IPS DF 4.7 (cell line): ENCODE measurements around the gene SLC9A2.

Source experiments
- DNase-seq: peaks from one replicate; pipeline ENCODE4 v3.0.0-alpha.2; 2013; ENCODE audit warnings: low spot score; ENCODE audit errors: extremely low read depth

The SLC9A2 gene

DNA sequence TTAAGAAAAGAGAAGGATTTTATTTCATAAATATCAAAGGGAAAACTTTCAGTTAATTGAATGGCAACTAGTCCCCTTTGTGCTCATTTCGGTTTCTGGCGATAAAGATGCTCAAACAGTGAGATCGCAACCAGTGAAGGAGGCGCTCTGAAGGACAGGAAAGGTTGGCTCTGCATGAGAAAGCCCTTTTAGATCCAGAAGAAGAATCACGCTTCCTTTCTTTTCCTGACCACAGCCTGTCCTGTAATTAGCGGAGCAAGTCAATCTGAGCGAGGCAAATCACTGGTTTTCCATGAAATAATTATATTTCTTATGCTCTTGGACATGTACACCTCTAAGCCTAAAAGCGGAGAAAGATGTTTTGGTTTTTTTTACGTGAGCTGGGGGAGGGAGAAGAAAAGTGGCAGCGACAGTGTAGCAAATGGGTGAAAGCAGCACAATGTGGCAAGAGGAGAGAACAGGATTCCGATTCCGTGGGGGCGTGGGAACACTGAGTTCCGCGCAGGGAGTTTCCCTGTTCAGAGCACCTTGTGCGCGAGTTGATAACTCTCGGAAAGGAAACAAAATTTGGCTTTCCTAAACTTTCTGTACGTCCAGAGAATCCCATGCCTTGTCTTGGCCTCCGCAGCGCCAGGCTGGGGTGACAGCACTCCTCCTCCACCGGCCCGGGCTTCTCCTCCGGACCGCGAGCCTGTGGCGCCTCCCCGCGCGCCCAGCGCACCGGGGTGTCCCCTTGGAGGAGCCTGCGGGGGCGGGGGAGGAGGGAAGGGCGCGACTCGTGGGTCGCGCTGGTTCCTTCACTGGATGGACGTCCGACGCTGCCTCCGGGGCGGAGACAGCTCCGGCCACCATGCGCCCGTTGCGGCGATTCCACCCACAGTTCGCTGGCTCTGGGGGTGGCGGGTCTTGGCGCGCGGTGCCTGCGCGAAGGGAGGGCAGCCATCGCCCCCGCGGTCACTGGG is 620 bp upstream of the SLC9A2 start:
- no peak for DNase-seq

GRCh38 chr2:102620332-102620731 is 979 bp downstream of the SLC9A2 start:
- DNase-seq: no peak

GRCh38 chr2:102621630-102622029 is 2.3 kb downstream of the SLC9A2 start:
- no peak for DNase-seq

- no peak for DNase-seq
These were observed 3.3 kb downstream of the SLC9A2 start for GRCh38 chr2:102622646-102623045.

GRCh38 chr2:102630458-102630857 is 11.1 kb downstream of the SLC9A2 start:
- DNase-seq: no peak

DNA sequence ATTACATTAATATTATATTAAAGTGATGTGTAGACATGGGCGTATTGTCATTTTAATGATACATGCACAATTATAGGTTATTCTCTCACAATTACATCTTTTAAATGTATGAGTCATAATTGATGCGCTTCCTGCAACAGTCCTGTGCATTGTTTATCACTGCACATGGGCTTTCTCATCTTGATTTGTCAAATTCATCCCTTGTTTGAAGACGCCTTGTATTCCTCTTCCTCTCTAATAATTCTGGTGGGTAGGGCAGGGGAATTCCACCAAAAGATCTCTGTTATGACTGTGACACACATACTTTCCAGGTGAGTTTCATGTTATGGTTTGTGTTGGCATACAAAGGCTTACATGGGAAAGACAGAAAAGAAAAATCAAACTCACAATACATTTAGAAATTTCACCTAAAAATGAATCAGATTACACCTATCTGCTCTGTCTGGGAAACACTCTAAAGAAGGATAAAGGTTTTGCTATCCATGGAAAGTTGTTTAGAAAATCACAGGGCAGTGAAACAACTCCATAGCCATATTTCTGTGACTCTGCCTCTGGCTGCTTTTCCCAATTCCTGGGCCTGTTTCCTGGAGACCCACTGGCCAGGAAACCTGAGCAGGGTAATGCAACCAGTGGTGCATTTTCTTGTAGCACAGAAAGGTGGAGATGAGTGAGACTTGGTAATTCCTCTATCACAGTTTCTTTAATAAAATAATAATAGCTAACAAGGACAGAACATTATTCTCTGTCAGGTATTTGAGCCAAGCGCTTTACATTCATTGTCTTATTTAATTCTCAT is 13.2 kb downstream of the SLC9A2 start:
- no peak for DNase-seq

GRCh38 chr2:102634831-102635241 is 15.5 kb downstream of the SLC9A2 start:
- no peak for DNase-seq

GRCh38 chr2:102635317-102635716 is 16.0 kb downstream of the SLC9A2 start:
- DNase-seq: no peak

- DNase-seq: no peak
These were observed 17.0 kb downstream of the SLC9A2 start for GRCh38 chr2:102636283-102636907.

DNA sequence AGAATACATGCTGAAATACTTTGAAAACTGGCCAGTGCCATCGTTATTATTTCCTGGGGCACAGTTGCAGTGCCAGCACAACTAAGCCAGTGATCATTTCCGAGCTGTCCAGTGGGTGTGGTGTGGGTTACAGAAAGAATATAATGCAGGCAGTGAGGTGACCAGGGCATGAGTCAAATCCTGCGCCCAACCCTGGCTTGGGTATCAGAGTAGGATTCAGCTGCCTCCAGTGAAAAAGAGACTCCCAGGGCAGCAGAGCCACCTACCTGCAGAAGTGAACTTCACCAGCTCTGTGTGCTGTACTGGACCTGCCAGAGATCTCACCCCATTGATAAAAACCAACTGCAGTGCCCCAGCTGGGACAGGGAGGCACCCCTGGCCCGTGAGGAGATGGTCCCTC is 18.0 kb downstream of the SLC9A2 start:
- no peak for DNase-seq

- no peak for DNase-seq
These were observed 20.1 kb downstream of the SLC9A2 start for GRCh38 chr2:102639429-102639828.

DNA sequence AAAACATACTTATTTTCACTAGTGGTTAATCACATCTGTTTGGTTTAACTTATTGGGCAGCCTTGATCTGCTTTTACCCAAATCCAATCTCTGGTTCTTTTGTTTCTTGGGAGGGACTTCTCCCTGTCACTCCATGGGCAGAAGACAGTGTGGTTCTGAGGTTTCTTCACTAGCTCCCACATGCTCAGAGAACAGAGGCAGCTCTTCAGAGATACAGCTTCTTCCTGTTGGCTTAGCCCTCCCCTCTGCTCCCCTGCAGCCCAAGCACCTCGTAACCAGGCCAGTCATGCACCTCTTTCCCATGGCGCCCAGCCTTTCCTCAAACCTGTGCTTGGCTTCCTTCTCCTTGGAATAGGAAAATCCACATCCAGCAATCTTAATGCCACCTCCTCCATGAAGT is 32.8 kb downstream of the SLC9A2 start:
- no peak for DNase-seq

GRCh38 chr2:102657770-102658169 is 38.4 kb downstream of the SLC9A2 start:
- DNase-seq: no peak

GRCh38 chr2:102660070-102660469 is 40.7 kb downstream of the SLC9A2 start:
- no peak for DNase-seq

- DNase-seq: no peak
These were observed 41.2 kb downstream of the SLC9A2 start for GRCh38 chr2:102660574-102660973.

- DNase-seq: no peak
These were observed 42.5 kb downstream of the SLC9A2 start for GRCh38 chr2:102661846-102662245.

GRCh38 chr2:102662833-102663232 is 43.5 kb downstream of the SLC9A2 start:
- DNase-seq: no peak

- DNase-seq: no peak
These were observed 44.0 kb downstream of the SLC9A2 start for GRCh38 chr2:102663381-102663780.

DNA sequence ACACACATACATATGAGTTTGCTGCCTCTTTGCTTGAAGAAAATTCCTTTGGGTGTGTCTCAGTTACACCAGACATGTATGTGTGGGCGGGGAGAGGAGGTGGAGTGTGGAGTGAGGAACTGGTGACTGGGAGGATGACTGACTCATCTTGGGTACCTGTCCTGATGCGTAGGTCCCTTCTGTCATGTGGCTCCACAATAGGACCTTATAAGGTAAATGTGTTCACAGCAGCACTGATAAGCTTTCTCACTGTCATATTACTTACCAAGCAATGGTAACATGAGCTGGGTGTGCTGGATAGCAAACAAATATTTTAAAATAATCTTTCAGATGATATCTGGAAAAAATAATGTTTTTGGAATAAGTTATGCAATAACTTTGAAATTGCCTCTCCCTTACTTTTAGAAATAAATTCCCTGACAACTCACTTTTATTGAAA is 45.1 kb downstream of the SLC9A2 start:
- DNase-seq: no peak

DNA sequence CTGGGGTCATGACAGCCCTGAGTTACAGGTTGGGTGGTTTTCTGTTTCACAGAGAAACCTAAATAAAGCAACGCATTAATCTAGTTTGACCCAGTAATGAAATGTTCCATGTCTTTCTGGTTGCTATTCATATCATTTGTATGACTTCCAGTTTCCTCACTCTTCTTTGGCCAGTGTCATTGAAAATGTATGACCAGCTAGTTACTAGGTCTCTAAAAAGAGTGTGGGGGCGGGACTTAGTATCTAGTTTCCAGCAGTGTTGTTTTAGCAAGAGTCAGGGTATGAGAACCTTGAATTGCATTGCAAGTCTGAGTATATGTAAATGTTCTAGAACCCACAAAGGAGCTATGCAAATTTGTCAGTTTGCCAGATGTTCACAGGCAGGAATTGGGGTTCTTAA is 47.7 kb downstream of the SLC9A2 start:
- no peak for DNase-seq

DNA sequence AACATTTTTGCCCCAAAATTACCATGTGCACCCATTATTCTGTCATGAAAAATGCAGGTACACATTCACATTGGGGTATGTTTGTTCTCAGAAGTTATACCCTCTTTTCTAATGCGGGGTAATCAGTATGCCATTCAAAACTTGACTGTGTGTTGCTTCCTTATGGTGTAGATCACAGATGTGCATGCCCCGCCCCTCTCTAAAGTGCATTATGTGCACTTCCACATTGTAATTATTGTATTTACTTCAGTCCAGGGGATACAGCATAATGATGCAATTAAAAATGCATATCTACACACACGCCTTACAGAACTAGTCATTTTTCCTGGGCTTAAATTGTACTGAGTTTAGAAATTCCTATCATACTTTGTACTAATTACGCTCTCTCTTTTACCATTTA is 48.8 kb downstream of the SLC9A2 start:
- no peak for DNase-seq

GRCh38 chr2:102669401-102669800 is 50.0 kb downstream of the SLC9A2 start:
- DNase-seq: no peak
